ENCODE data around the gene DUSP28.
A peak's percentile ranks its signal among the peaks of the same experiment; 100 is the strongest.

DNA sequence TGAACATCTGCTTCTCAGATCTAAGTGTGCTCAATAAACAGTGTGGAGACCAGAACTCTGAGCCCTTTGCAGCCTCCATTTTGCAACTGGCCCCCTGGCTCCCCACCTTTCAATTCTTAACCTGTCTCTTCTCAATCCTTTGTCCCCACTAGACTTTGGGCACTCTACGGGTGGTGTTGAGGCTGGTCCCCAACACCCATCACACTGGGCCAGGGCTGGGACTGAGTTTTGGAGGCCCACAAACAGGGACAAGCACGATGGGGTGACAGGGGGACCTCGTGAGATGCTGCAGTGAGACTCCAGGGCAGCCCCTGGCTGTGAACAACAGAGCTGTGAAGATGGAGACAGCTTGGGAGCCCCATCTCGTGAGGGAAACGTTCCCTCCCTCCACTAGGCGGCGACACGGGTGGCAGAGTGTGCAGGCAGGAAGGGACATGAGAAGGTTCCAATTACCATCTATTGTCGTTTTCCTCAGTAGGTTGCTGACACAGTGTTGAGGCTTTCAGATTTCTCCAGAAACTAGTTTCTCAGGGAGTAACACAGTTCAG, 3.5 kb upstream of the DUSP28 start:
- TF ChIP-seq CTCF (IDR thresholded peaks at IDR 0.05) (peak in 4 of 5 experiments; percentile 11 to 27 (median 25)), POLR2A (IDR thresholded peaks at IDR 0.05) (no peak), EP300 (IDR thresholded peaks at IDR 0.05; ENCODE audit: low read depth) (no peak), POLR2AphosphoS5 (IDR thresholded peaks at IDR 0.05) (no peak)

All from transverse colon (tissue), 4 donors.